HepG2 (cell line): ENCODE measurements around the gene GOLGA6C. TPM values are rescaled to one million over a fixed set of nuclear protein-coding genes. Genes with fewer than 3 reads are reported as not detected.

ENCODE experiments used
- ATAC-seq: fragments of 200-7000 bp; cut with Tn5 transposase; 3 replicates; pipeline ENCODE4 v1.9.1; 2020; ENCODE audit warnings: mild to moderate bottlenecking, moderate library complexity
- BruUV-seq: library from RNA; stranded (reverse); fragments of 400-500 nt; replicated peaks from 2 replicates; lab custom pipeline; 2021; lab: Mats Ljungman, UMichigan
- CTCF ChIA-PET: fragments of 300-600 bp; formaldehyde crosslinking; extraction: SDS; loops from one replicate; lab custom pipeline; 2021; ENCODE audit warnings: low total read pairs, inconsistent platforms, low intra/inter-chr PET ratio; lab: Yijun Ruan, JAX
- POLR2A ChIA-PET: fragments of 350-600 bp; sonication (Branson Sonifier 250); formaldehyde crosslinking; loops from one replicate; lab custom pipeline; 2020; ENCODE audit warnings: antibody characterized with exemption, inconsistent platforms; lab: Yijun Ruan, JAX
- DNase-seq: peaks from one replicate; pipeline ENCODE4 v3.0.0-alpha.2; 2015; ENCODE audit warnings: low spot score
- FAIRE-seq: peaks from 3 replicates; lab custom pipeline; 2011; peaks lifted over from hg19 to GRCh38; lab: Jason Lieb, UNC
- H2AFZ ChIP-seq: one replicate; pipeline ENCODE4 v1.6.1; 2011; ENCODE audit warnings: low read length, inconsistent platforms
- H3K27ac ChIP-seq: fragments of 300-600 bp; 3 replicates; pipeline ENCODE4 v1.8.0; 2011; ENCODE audit warnings: mixed run types, mild to moderate bottlenecking, mixed read lengths, low read length, inconsistent platforms; ENCODE audit not compliant: insufficient read depth; ENCODE audit errors: extremely low read length
- H3K27me3 ChIP-seq, 2 experiments: fragments of 200-600 bp in 1 of 2; 2 replicates in 1 of 2; 3 replicates in 1 of 2; pipeline versions ENCODE4 v1.6.0 to v1.8.0; 2011; ENCODE audit warnings: low read length in 2 of 2, mild to moderate bottlenecking in 2 of 2, moderate library complexity in 2 of 2, inconsistent platforms in 1 of 2; ENCODE audit not compliant: insufficient read depth in 2 of 2, control insufficient read depth in 1 of 2
- H3K36me3 ChIP-seq, 2 experiments: fragments of 200-600 bp in 1 of 2; replicated peaks in 1 of 2; 2 replicates in 1 of 2; 3 replicates in 1 of 2; pipeline versions ENCODE4 v1.5.1 to v1.8.0; 2011; ENCODE audit warnings: low read length in 2 of 2, inconsistent platforms in 1 of 2; ENCODE audit not compliant: insufficient read depth in 2 of 2, control insufficient read depth in 1 of 2
- H3K4me1 ChIP-seq: 2 replicates; pipeline ENCODE4 v1.5.1; 2012; ENCODE audit warnings: low read length, inconsistent platforms; ENCODE audit not compliant: insufficient read depth
- H3K4me2 ChIP-seq: 2 replicates; pipeline ENCODE4 v1.6.0; 2011; ENCODE audit warnings: low read depth, low read length, inconsistent platforms
- H3K4me3 ChIP-seq, 3 experiments: fragments of 200-600 bp in 1 of 3; sonication (generic), shearing (Covaris generic) in 1 of 3; replicated peaks in 1 of 3; 2 replicates each; pipeline ENCODE4 v1.5.1; 2011 to 2016; ENCODE audit warnings: low read length in 3 of 3, inconsistent platforms in 2 of 3, low read depth in 2 of 3, mild to moderate bottlenecking in 2 of 3, control low read depth in 1 of 3, mixed read lengths in 1 of 3; ENCODE audit not compliant: insufficient read depth in 1 of 3
- H3K79me2 ChIP-seq: one replicate; pipeline ENCODE4 v1.6.1; 2011; ENCODE audit warnings: low read length, inconsistent platforms; ENCODE audit not compliant: insufficient read depth
- H3K9ac ChIP-seq: 2 replicates; pipeline ENCODE4 v1.6.0; 2011; ENCODE audit warnings: mild to moderate bottlenecking, low read depth, low read length, inconsistent platforms; ENCODE audit not compliant: insufficient read depth
- H3K9me3 ChIP-seq: 2 replicates; pipeline ENCODE4 v1.5.1; 2012; ENCODE audit warnings: mild to moderate bottlenecking, low read length
- H4K20me1 ChIP-seq: 2 replicates; pipeline ENCODE4 v1.6.0; 2011; ENCODE audit warnings: inconsistent platforms, mild to moderate bottlenecking, low read length, moderate library complexity; ENCODE audit not compliant: insufficient read depth
- ADNP ChIP-seq: sonication (generic); formaldehyde crosslinking; IDR thresholded peaks from 2 replicates; pipeline ENCODE4 v1.4.0; 2020; ENCODE audit warnings: missing genetic modification reagents
- ATF7-NPFF ChIP-seq: sonication (generic); formaldehyde crosslinking; IDR thresholded peaks from 2 replicates; pipeline ENCODE4 v1.8.1; 2023; ENCODE audit warnings: mild to moderate bottlenecking, low read depth, missing genetic modification reagents, moderate library complexity
- EEA1 ChIP-seq: sonication (generic); formaldehyde crosslinking; IDR thresholded peaks from 2 replicates; pipeline ENCODE4 v1.5.1; 2020; ENCODE audit warnings: mild to moderate bottlenecking, missing genetic modification reagents, borderline replicate concordance
- FOXC1 ChIP-seq: sonication (generic); formaldehyde crosslinking; IDR thresholded peaks from 2 replicates; pipeline ENCODE4 v1.8.0; 2022; ENCODE audit warnings: mild to moderate bottlenecking, missing genetic modification reagents, borderline replicate concordance
- FOXK1 ChIP-seq: sonication (generic); formaldehyde crosslinking; IDR thresholded peaks from 2 replicates; pipeline ENCODE4 v1.4.0; 2020; ENCODE audit warnings: low read depth, missing genetic modification reagents, borderline replicate concordance
- HDAC1 ChIP-seq: sonication (generic); formaldehyde crosslinking; IDR thresholded peaks from 2 replicates; pipeline ENCODE4 v1.5.1; 2020; ENCODE audit warnings: mild to moderate bottlenecking, missing genetic modification reagents
- HHEX ChIP-seq: IDR thresholded peaks from 2 replicates; pipeline ENCODE4 v1.6.1; 2016; ENCODE audit warnings: control low read depth
- MEIS1 ChIP-seq: sonication (generic); formaldehyde crosslinking; IDR thresholded peaks from 2 replicates; pipeline ENCODE4 v1.9.0; 2021; ENCODE audit warnings: mild to moderate bottlenecking, missing genetic modification reagents, moderate library complexity, borderline replicate concordance
- MYPOP ChIP-seq: sonication (generic); formaldehyde crosslinking; IDR thresholded peaks from 2 replicates; pipeline ENCODE4 v1.8.1; 2023; ENCODE audit warnings: mild to moderate bottlenecking, moderate library complexity, missing genetic modification reagents
- NAIF1 ChIP-seq: sonication (generic); formaldehyde crosslinking; IDR thresholded peaks from 2 replicates; pipeline ENCODE4 v1.5.0; 2020; ENCODE audit warnings: mild to moderate bottlenecking, missing genetic modification reagents, borderline replicate concordance
- NFE2 ChIP-seq: sonication (generic); formaldehyde crosslinking; IDR thresholded peaks from 2 replicates; pipeline ENCODE4 v1.4.0; 2020; ENCODE audit warnings: missing genetic modification reagents
- SMAD1 ChIP-seq: sonication (generic); formaldehyde crosslinking; IDR thresholded peaks from 2 replicates; pipeline ENCODE4 v1.4.0; 2020; ENCODE audit warnings: missing genetic modification reagents, low read depth, mild to moderate bottlenecking, borderline replicate concordance
- SOX13 ChIP-seq, 3 experiments: fragments of 450-650 bp in 1 of 3; sonication (generic) in 1 of 3; formaldehyde crosslinking in 1 of 3; IDR thresholded peaks in 2 of 3; conservative IDR thresholded peaks in 1 of 3; 2 replicates each; pipeline versions ENCODE4 v1.5.0 to v1.6.1; 2016 to 2020; ENCODE audit warnings: antibody characterized with exemption in 1 of 3, mild to moderate bottlenecking in 1 of 3, missing compliant biosample characterization in 1 of 3, missing genetic modification reagents in 1 of 3, moderate library complexity in 1 of 3
- TFAP4 ChIP-seq: sonication (generic); IDR thresholded peaks from 2 replicates; pipeline ENCODE4 v1.6.1; 2016; ENCODE audit warnings: low read depth, borderline replicate concordance
- ZFY ChIP-seq: sonication (generic); formaldehyde crosslinking; IDR thresholded peaks from 2 replicates; pipeline ENCODE4 v1.4.0; 2020; ENCODE audit warnings: missing genetic modification reagents
- ZNF570 ChIP-seq: sonication (generic); formaldehyde crosslinking; IDR thresholded peaks from 2 replicates; pipeline ENCODE4 v1.4.0; 2020; ENCODE audit warnings: mild to moderate bottlenecking, missing genetic modification reagents, borderline replicate concordance
- ZNF574 ChIP-seq: sonication (generic); formaldehyde crosslinking; IDR thresholded peaks from 2 replicates; pipeline ENCODE4 v1.4.0; 2020; ENCODE audit warnings: missing genetic modification reagents
- WGBS: methylation state at CpG from one replicate; pipeline ENCODE4 v1.1.6; 2017; ENCODE audit warnings: low lambda C conversion rate; 5-methylcytosine and 5-hydroxymethylcytosine counted together
- in situ Hi-C: cut with HindIII; loops from 2 replicates; pipeline ENCODE4 v1.10.0; 2017; ENCODE audit warnings: low pct_unique_long_range_greater_than_20kb; ENCODE audit not compliant: extremely low pct_ligation_motif_present
- intact Hi-C: fragments of 100-400 bp; cut with micrococcal nuclease; formaldehyde crosslinking; loops from one replicate; pipeline ENCODE4 v1.10.0; 2022; ENCODE audit not compliant: unreplicated experiment
- polyA plus RNA-seq, 8 experiments: library from polyadenylated mRNA; depleted of rRNA in 3 of 8; stranded (reverse) in 7 of 8; unstranded in 1 of 8; fragments of >200 nt; fragmentation: Illumina TruSeq in 4 of 8; extraction: Trizol in 4 of 8; gene quantifications; 2 replicates each; pipeline versions ENCODE4 v1.2.1 to v1.2.3, GENCODE V29; 2011 to 2016; ENCODE audit warnings: low read depth in 4 of 8, missing spikeins in 1 of 8, mixed read lengths in 1 of 8; ENCODE audit not compliant: insufficient read depth in 1 of 8
- total RNA-seq, 5 experiments: library from RNA; depleted of rRNA; stranded (reverse); fragments of >200 nt; fragmentation: Illumina TruSeq; extraction: Trizol; gene quantifications; 2 replicates each; pipeline ENCODE4 v1.2.3, GENCODE V29; 2016; ENCODE audit warnings: low read depth in 1 of 5

The GOLGA6C gene
- total and polyA plus RNA-seq, 2 of the 13 experiments (the other 11 are each of a cell fraction or from before 2014, with no cell fraction given) = not detected

- H3K79me2 ChIP-seq = no peaks in the 10 kb centered on the region
- no peak overlapping the region for H3K27ac ChIP-seq
- POLR2A ChIA-PET = no interaction called here
- FAIRE-seq = no peak
- no peaks in the 10 kb centered on the region for H3K9me3 ChIP-seq
- no peak overlapping the region for H3K4me2 ChIP-seq
- WGBS = 13% methylated on average over 4 of the region's 10 CpGs
- H3K36me3 ChIP-seq = no peaks in the 10 kb centered on the region
- BruUV-seq = no TSS peak
- TF ChIP-seq ZNF570 = no peak
- TF ChIP-seq NAIF1 (CRISPR knock-in tag) = no peak
- no peak for TF ChIP-seq ZFY (CRISPR knock-in tag)
- no peak for TF ChIP-seq ATF7-NPFF (CRISPR knock-in tag)
- no peak for TF ChIP-seq MEIS1 (CRISPR knock-in tag)
- TF ChIP-seq NFE2 (CRISPR knock-in tag) = no peak
- TF ChIP-seq HHEX (CRISPR knock-in tag) = no peak
- no peak for TF ChIP-seq SMAD1 (CRISPR knock-in tag)
- TF ChIP-seq TFAP4 = no peak
- TF ChIP-seq ZNF574 (CRISPR knock-in tag) = no peak
- TF ChIP-seq ADNP (CRISPR knock-in tag) = no peak
- TF ChIP-seq HDAC1 = no peak
- TF ChIP-seq FOXK1 (CRISPR knock-in tag) = no peak
- no peak for TF ChIP-seq EEA1 (CRISPR knock-in tag)
- no peak for TF ChIP-seq MYPOP (CRISPR knock-in tag)
- TF ChIP-seq FOXC1 (CRISPR knock-in tag) = no peak
- no peak for TF ChIP-seq SOX13 (IDR thresholded peaks at IDR 0.05)
- no peak for TF ChIP-seq SOX13 (CRISPR knock-in tag; conservative IDR thresholded peaks at IDR 0.05 in 1 of 2, IDR thresholded peaks at IDR 0.05 in 1 of 2)
- no peak overlapping the region for H3K4me3 ChIP-seq
- peaks cover 9 to 44% of the 10 kb centered on the region in 2 experiments; a peak in 3 of 5 replicates for H3K27me3 ChIP-seq
- intact Hi-C loops (no loop called here), in situ Hi-C loops (loop anchor here (25.0 kb wide), 1 partner anchor 527 kb away; no protein-coding TSS in a partner anchor)
- no peak for ATAC-seq
- CTCF ChIA-PET = no interaction called here
- no peak overlapping the region for H2AFZ ChIP-seq
- no peak for DNase-seq
- H3K9ac ChIP-seq = no peak overlapping the region
- H4K20me1 ChIP-seq = no peaks in the 10 kb centered on the region
- peaks cover 15% of the 10 kb centered on the region; the same call in 1 of the 2 replicates for H3K4me1 ChIP-seq
Measured at GRCh38 chr15:75235051-75235673, 23.0 kb upstream of the GOLGA6C start.
